A172 (cell line): ENCODE data around the gene ARPP21. TPM values are rescaled to one million over a fixed set of nuclear protein-coding genes. Genes with fewer than 3 reads are reported as not detected.
"Not testable (repeated sequence)": the region's sequence is repeated elsewhere in the genome, so short reads cannot be mapped to it uniquely, and the experiment has no call there.

ENCODE experiments used
- DNase-seq: peaks from one replicate; pipeline ENCODE4 v3.0.0-alpha.2; 2015; ENCODE audit warnings: low spot score
- total RNA-seq: library from RNA; depleted of rRNA; stranded (reverse); fragments of >200 nt; shearing (Covaris generic); gene quantifications from 2 replicates; pipeline ENCODE4 v1.2.3, GENCODE V29; 2014

The ARPP21 gene
- total RNA-seq, 1 experiment from 2014 or later: not detected

DNA sequence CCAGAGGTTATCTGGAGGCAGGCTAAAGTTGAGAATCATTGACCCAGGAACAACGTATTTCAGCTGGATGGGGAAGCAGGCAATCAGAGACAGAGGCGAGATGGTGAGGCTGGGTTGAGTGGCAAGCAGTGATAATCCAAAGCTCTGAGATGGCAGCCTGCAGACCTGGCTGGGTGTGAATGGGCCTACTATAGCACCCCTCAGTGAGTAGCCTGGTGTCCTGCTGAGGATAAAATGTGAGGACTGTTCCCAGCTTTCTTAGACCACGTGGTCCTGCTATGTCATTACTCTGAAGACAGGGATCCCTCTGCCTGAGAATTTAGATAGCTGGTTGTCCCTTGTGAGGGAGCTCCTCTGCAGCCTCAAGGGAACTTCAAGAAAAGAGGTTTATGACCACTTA, 141.5 kb downstream of the ARPP21 start:
- no peak for DNase-seq

DNA sequence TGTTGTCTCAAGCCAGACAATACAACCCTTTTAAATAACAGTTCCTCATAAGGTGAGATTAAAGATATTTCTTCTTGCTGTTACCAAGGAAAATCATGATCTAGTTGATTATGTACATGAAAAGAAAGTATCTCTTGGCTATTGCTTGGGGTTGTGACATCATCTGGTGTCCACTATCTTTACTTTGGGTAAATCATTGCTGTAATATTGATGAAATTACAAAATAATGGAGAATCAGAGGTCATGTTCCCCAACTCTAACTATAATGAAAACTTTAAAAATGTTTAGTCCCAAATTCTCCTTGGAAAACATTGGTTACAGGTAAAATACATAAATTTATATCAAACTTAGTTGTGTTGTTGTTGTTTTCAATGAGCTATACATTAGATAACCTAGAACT, 142.2 kb downstream of the ARPP21 start:
- no peak for DNase-seq

DNA sequence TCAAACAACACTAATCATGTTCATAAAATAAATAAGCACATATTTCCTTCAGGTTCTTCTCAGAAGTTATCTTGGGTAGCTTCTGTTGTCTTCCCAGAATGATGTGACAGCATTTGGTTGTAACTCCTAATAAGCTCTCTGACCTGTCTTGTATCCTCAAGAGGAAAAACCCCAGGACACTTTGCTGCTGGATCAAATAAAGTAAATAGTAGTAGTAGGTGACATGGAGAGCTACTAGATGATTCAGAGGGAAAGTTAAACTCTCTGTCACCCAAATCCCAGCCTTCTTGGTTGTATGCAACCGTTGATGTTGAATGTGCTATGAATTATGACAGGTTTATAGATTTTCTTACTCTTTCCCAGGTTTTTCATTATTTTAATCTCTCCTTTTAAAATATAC, 143.0 kb downstream of the ARPP21 start:
- no peak for DNase-seq

DNA sequence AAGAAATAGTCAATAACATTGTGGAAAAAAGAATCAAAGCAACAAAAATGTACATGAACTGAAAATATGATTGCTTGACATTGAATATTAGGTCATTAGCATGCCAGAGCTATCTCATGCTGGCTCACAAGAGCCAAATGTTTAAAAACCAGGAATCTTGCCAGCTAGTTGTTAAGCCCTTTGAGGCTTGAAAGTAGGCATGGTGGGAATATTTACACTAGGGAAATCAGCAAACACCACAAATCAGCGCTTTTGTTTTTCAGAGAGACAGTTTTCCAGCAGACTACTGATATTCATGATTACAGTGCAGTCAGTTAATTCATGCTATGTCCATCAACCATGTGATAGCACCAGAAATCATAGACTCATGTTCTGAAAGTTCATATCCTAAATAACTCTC, 144.8 kb downstream of the ARPP21 start:
- no peak for DNase-seq

DNA sequence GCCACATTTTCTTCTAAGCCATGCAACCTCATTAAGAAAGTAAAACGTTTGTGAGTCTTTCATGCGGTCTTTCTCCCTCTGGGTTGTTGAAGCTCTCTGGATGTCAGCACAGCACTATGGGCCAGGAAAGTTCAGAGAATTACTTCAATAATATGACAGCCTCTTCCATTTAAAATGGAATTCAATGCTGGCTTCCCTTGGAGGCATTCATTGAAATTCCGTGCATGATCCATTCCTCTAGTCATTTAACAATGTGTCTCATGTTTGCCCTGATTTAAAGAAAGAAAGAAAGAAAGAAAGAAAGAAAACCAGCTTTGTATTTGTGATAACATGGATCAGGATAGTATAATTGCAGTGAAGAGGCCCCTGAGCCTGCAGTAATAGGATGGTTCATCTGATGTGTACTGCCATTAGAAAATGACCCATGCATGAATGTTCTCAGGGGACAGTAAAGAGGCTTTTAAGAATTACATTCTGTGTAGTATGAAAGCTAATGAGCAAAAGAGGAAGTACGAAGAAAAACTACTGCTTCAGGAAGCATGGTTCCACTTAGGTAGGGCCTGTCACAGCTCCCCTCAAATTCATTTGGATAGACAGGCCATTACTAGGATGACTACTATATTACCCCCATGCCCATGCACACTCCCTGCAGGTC, 146.0 kb downstream of the ARPP21 start:
- DNase-seq: no peak

DNA sequence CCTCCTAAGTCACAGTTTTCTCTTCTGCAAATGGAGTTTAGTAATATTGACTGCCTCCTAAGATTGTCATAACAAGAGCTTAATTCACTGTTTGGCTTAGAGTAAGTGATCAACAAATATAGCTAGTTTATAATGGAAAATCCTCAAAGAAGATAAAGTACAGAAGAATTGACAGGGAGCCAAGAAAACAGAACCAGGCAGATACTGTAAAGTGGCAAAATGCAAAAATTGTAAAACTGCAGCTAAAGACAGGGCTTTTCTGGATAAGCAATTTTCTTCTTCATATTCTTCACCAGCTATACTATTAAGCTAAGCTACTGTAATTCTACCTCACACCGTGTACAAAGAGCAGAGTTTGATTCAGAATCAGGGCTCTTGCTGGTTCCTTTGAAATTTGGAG, 148.6 kb downstream of the ARPP21 start:
- DNase-seq: no peak

DNA sequence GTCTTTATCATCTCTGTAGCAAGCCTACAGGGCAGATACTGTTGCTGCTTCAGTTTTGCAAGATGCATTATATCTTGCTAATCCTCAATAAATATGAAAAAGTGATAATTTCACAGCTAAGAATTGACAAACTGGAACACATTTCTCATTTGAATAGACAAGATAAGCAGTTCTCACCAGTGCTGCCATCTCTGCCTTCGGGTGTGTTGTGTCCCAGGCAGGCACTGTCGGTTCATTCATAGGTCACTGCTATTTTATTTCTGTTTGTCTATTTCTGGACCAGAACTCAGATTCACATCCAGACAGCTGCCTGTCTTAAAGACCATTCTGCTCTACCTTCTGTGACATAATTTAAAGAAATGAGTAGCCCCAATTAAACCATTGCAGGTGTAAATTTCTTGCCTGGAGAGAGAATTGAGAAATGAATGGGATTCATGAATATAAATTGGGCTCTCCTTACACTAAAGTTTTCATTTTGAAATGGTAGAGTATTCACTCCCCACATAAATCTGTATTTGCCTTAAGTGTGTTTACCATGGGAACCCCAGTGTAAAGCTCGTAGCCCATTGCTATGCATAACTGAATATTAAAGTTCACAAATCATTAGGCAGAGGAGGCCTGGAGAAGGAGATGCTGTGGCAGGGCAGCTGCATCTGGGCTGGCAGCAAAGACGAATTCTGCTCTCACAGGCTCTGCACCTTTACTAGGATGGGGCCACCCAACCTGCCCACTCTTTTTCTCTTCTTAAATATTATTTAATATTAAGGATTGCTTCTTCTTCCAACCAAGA, 149.9 kb downstream of the ARPP21 start:
- no peak for DNase-seq

DNA sequence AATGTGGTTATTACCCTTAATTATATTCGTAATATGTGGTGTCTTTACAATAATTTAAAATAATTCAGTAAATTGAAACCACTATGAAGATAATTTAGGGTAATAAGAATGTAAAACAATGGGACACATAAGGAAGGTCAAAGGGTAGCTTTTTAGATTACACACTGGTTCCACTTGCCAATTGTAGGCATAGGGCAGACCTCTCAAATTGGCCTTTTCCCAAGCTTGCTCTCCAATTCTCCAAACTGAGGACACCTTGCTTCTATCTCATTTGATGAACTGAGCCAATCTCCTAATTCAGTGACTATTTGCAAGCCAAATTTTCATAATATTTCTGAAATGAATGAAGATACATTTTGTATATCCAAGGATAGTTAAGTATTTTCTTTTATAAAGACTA, 151.4 kb downstream of the ARPP21 start:
- DNase-seq: no peak

DNA sequence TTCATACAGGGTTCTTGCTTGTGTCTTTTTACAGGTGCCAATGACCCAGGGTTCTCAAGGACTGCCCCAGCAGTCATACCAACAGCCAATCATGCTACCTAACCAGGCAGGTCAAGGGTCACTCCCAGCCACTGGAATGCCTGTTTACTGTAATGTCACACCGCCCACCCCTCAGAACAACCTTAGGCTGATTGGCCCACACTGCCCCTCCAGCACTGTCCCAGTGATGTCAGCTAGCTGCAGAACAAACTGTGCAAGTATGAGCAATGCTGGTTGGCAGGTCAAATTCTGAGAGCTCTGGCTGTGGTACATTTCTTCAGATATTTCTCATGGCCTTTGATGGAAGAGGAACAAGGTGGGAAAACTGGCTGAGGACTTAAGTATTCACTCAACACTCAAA, 154.3 kb downstream of the ARPP21 start:
- no peak for DNase-seq

DNA sequence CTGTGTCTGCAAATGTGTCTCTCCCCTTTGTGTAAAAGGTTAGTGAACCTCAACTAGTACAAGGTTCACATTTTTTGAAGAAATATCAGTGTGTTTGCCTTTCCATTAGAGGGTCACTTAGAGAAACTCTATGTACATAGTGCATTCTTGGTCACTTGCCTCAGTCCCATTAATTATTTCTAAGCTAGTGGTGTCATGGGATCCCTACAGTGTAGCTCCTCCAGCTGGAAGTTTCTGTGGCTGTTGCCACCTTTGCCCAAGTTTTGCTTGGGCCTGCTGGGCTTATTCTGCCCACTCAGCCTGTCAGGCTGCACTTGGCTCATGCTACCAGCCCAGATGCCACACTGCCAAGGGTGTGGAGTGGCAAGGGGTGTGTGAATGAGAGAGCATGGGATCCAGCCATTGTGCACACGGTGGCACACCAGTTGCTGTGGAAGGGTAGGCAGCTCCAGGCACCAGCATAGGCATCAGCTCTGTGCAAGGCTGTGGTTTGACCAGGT, 161.7 kb downstream of the ARPP21 start:
- DNase-seq: no peak

DNA sequence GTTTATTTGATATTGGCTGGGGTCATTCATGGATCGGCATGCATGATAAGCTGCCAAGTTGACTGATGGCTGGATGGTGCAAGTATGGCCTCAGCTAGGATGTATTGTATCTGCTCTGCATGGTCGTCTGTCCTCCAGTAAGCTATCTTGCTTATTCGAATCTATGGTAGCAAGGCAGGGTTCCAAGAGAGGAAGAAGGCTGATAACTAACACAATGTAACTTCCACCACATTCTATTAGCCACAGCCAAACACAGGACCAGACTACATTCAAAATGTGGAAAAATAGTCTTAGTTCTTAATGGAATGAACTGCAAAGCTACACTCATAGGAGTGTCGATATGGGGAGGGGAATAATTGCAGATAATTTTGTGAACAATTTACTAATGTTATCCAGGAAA, 175.2 kb downstream of the ARPP21 start:
- no peak for DNase-seq

DNA sequence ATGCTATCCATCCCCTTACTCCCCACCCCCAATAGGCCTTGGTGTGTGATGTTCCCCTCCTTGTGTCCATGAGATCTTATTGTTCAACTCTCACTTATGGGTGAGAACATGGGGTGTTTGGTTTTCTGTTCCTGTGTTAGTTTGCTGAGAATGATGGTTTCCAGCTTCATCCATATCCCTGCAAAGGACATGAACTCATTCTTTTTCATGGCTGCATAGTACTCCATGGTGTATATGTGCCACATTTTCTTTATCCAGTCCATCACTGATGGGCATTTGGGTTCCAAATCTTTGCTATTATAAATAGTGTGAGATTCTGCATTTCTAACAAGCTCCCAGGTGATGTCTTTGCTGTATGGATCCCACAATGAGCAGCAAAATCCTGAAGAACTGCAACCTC, 176.5 kb downstream of the ARPP21 start:
- DNase-seq: not testable (repeated sequence)

DNA sequence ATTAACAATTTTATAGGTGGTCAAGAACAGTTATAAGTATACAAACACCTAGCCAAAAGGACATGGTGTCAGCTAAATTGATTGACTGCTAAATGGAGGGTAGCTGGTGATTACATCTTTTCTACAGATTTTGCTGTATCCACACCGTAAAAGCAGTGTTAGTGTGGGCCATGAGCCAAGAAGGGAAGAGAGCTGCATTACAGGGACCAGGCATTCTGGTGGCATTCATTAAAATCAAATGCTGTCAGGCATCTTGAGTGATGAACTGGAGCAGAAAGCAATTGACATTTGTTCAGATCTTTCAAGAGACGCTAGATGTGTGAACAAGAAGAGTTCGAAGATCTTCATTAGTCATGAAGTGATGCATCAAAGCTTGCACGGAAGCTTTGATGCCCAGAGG, 177.9 kb downstream of the ARPP21 start:
- DNase-seq: no peak

DNA sequence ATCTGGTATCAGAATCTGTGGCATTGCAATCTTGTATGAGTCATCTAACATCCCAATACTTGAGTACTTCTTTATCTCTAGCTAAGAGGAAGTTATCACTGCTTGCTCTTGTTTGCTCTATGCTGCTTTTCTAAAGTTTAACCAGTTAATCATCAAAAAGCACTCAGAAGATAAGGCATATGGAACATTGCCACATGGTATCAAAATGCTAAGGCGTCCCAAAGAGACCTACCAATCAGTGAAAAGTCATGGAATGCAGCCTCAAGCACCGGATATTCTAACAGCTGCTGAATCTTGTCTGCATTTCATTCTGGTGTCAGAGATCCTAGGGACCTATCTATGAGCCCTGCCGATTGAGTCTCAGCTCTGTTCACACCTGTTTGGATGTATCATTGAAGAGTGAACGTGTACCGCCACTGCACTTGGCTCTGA, 192.8 kb downstream of the ARPP21 start:
- peak; percentile 62 for DNase-seq
